WTC11 (cell line): Measurements from ENCODE around the gene FAM13B. TPM values are rescaled to one million over a fixed set of nuclear protein-coding genes. Genes with fewer than 3 reads are reported as not detected.

Experiments used
- ATAC-seq: fragments of 200-7000 bp; cut with Tn5 transposase; 2 replicates; pipeline ENCODE4 v1.10.0; 2021; ENCODE audit warnings: mild to moderate bottlenecking, moderate library complexity
- CTCF ChIA-PET: fragments of 300-600 bp; sonication (Branson Sonifier 250); formaldehyde crosslinking; loops from one replicate; lab custom pipeline; 2021; ENCODE audit warnings: antibody characterized with exemption; lab: Charles Lee
- POLR2A ChIA-PET: fragments of 350-600 bp; sonication (Branson Sonifier 250); formaldehyde crosslinking; loops from one replicate; lab custom pipeline; 2021; ENCODE audit warnings: antibody characterized with exemption; lab: Charles Lee
- DNase-seq: peaks from one replicate; pipeline ENCODE4 v3.0.0; 2021; ENCODE audit warnings: low spot score
- H3K27ac Mint-ChIP-seq: 2 replicates; pipeline ENCODE4 v1.8.0; 2021; ENCODE audit warnings: mixed read lengths
- H3K27me3 Mint-ChIP-seq: 2 replicates; pipeline ENCODE4 v1.8.0; 2021; ENCODE audit warnings: low read depth, mild to moderate bottlenecking, moderate library complexity, mixed read lengths
- H3K36me3 Mint-ChIP-seq: 2 replicates; pipeline ENCODE4 v1.8.0; 2021; ENCODE audit warnings: mixed read lengths
- H3K4me1 Mint-ChIP-seq: 2 replicates; pipeline ENCODE4 v1.8.0; 2022; ENCODE audit warnings: mixed read lengths
- H3K4me3 Mint-ChIP-seq: 2 replicates; pipeline ENCODE4 v1.8.0; 2021; ENCODE audit warnings: mild to moderate bottlenecking, moderate library complexity, mixed read lengths
- H3K9me3 Mint-ChIP-seq: 2 replicates; pipeline ENCODE4 v1.8.0; 2021; ENCODE audit warnings: mixed read lengths
- ATF3 ChIP-seq: sonication (generic); formaldehyde crosslinking; conservative IDR thresholded peaks from 2 replicates; pipeline ENCODE4 v1.8.1; 2022; ENCODE audit warnings: mild to moderate bottlenecking, missing genetic modification reagents
- CBFB ChIP-seq: sonication (generic); formaldehyde crosslinking; IDR thresholded peaks from 2 replicates; pipeline ENCODE4 v1.8.1; 2022; ENCODE audit warnings: mild to moderate bottlenecking, low read depth, missing genetic modification reagents
- EMX1 ChIP-seq: fragments of 250-450 bp; sonication (Bioruptor Pico); IDR thresholded peaks from 2 replicates; pipeline ENCODE4 v1.8.0; 2021; ENCODE audit warnings: mild to moderate bottlenecking
- ERG ChIP-seq: fragments of 250-450 bp; sonication (Bioruptor Pico); IDR thresholded peaks from 2 replicates; pipeline ENCODE4 v1.8.0; 2021; ENCODE audit warnings: mild to moderate bottlenecking
- FOXP4 ChIP-seq: sonication (generic); formaldehyde crosslinking; IDR thresholded peaks from 2 replicates; pipeline ENCODE4 v1.8.0; 2022; ENCODE audit warnings: mild to moderate bottlenecking, missing genetic modification reagents
- GABPB1 ChIP-seq: sonication (generic); formaldehyde crosslinking; IDR thresholded peaks from 2 replicates; pipeline ENCODE4 v1.8.1; 2023; ENCODE audit warnings: mild to moderate bottlenecking, missing genetic modification reagents
- GRHL2 ChIP-seq: fragments of 250-450 bp; sonication (Bioruptor Pico); IDR thresholded peaks from 2 replicates; pipeline ENCODE4 v1.8.0; 2022; ENCODE audit warnings: mild to moderate bottlenecking, moderate library complexity; ENCODE audit not compliant: insufficient replicate concordance, severe bottlenecking
- HMGXB4 ChIP-seq: sonication (generic); formaldehyde crosslinking; IDR thresholded peaks from 2 replicates; pipeline ENCODE4 v1.8.1; 2023; ENCODE audit warnings: mild to moderate bottlenecking, moderate library complexity, missing genetic modification reagents
- IRF2 ChIP-seq: sonication (generic); formaldehyde crosslinking; IDR thresholded peaks from 2 replicates; pipeline ENCODE4 v1.8.0; 2022; ENCODE audit warnings: low read depth, missing genetic modification reagents, borderline replicate concordance
- JUN ChIP-seq: sonication (generic); formaldehyde crosslinking; IDR thresholded peaks from 2 replicates; pipeline ENCODE4 v1.8.0; 2023; ENCODE audit warnings: mild to moderate bottlenecking, missing genetic modification reagents
- OVOL2 ChIP-seq: fragments of 250-450 bp; sonication (Bioruptor Pico); IDR thresholded peaks from 2 replicates; pipeline ENCODE4 v1.9.0; 2021; ENCODE audit warnings: mild to moderate bottlenecking, borderline replicate concordance
- PREB ChIP-seq: sonication (generic); formaldehyde crosslinking; IDR thresholded peaks from 2 replicates; pipeline ENCODE4 v1.8.1; 2022; ENCODE audit warnings: mild to moderate bottlenecking, missing genetic modification reagents, moderate library complexity, borderline replicate concordance
- RORB ChIP-seq: fragments of 250-450 bp; sonication (Bioruptor Pico); IDR thresholded peaks from 2 replicates; pipeline ENCODE4 v1.9.0; 2021; ENCODE audit warnings: mild to moderate bottlenecking
- SMAD3 ChIP-seq: sonication (generic); formaldehyde crosslinking; IDR thresholded peaks from 2 replicates; pipeline ENCODE4 v1.8.0; 2022; ENCODE audit warnings: missing genetic modification reagents, mild to moderate bottlenecking, borderline replicate concordance
- SMAD4 ChIP-seq: sonication (generic); formaldehyde crosslinking; IDR thresholded peaks from 2 replicates; pipeline ENCODE4 v1.8.0; 2022; ENCODE audit warnings: mild to moderate bottlenecking, missing genetic modification reagents
- TEAD4 ChIP-seq: sonication (generic); formaldehyde crosslinking; IDR thresholded peaks from 2 replicates; pipeline ENCODE4 v1.8.0; 2022; ENCODE audit warnings: mild to moderate bottlenecking, missing genetic modification reagents
- ZNF219 ChIP-seq: sonication (generic); formaldehyde crosslinking; IDR thresholded peaks from 2 replicates; pipeline ENCODE4 v1.8.0; 2023; ENCODE audit warnings: missing genetic modification reagents, mild to moderate bottlenecking, borderline replicate concordance
- ZNF232 ChIP-seq: sonication (generic); formaldehyde crosslinking; IDR thresholded peaks from 2 replicates; pipeline ENCODE4 v1.8.0; 2022; ENCODE audit warnings: mild to moderate bottlenecking, missing genetic modification reagents
- ZNF396 ChIP-seq: fragments of 250-450 bp; sonication (Bioruptor Pico); IDR thresholded peaks from 2 replicates; pipeline ENCODE4 v1.8.0; 2021; ENCODE audit warnings: mild to moderate bottlenecking, moderate library complexity, borderline replicate concordance
- ZNF532 ChIP-seq: fragments of 250-450 bp; sonication (Bioruptor Pico); IDR thresholded peaks from 2 replicates; pipeline ENCODE4 v1.9.0; 2021; ENCODE audit warnings: mild to moderate bottlenecking, borderline replicate concordance
- total RNA-seq: library from RNA; stranded (reverse); gene quantifications from 3 replicates; pipeline ENCODE4 v1.2.3, GENCODE V29; 2021

The FAM13B gene
- total RNA-seq, 1 experiment from 2014 or later = 15.6 TPM

- no peak for DNase-seq
Observed at GRCh38 chr5:137935694-137936093, 97.2 kb downstream of the FAM13B start.

GRCh38 chr5:137935190-137935589 lies 97.7 kb downstream of the FAM13B start:
- Mint-ChIP-seq H3K27ac (0 out of 2 replicates have a peak overlapping the region, but pooled peaks have one; percentile 24), H3K36me3 (peaks cover 23% of the 10 kb centered on the region), H3K27me3 (no peaks in the 10 kb centered on the region), H3K4me1 (no peaks in the 10 kb centered on the region), H3K9me3 (no peaks in the 10 kb centered on the region), H3K4me3 (no peak overlapping the region)
- DNase-seq (no peak), ATAC-seq (no peak)
- POLR2A ChIA-PET = no interaction called here
- CTCF ChIA-PET = interaction anchor here (1.8 kb wide), 1 partner anchor 156 kb away, joined by 5 read pairs; no protein-coding TSS in a partner anchor
- TF ChIP-seq OVOL2 = no peak
- no peak for TF ChIP-seq JUN (CRISPR knock-in tag)
- no peak for TF ChIP-seq ZNF396 (CRISPR knock-in tag)
- TF ChIP-seq TEAD4 (CRISPR knock-in tag) = no peak
- no peak for TF ChIP-seq CBFB (CRISPR knock-in tag)
- no peak for TF ChIP-seq ZNF232 (CRISPR knock-in tag)
- TF ChIP-seq EMX1 (CRISPR knock-in tag) = no peak
- TF ChIP-seq SMAD4 (CRISPR knock-in tag) = no peak
- no peak for TF ChIP-seq ZNF219 (CRISPR knock-in tag)
- TF ChIP-seq ZNF532 (CRISPR knock-in tag) = no peak
- no peak for TF ChIP-seq HMGXB4 (CRISPR knock-in tag)
- no peak for TF ChIP-seq ATF3 (CRISPR knock-in tag)
- no peak for TF ChIP-seq SMAD3 (CRISPR knock-in tag)
- no peak for TF ChIP-seq GRHL2 (CRISPR knock-in tag)

More at GRCh38 chr5:137935694-137936093, 97.2 kb downstream of the FAM13B start:
- no peak for ATAC-seq
- H3K36me3 Mint-ChIP-seq = peaks cover 28% of the 10 kb centered on the region
- no peak overlapping the region for H3K4me3 Mint-ChIP-seq
- no peaks in the 10 kb centered on the region for H3K4me1 Mint-ChIP-seq
- POLR2A ChIA-PET = no interaction called here
- TF ChIP-seq FOXP4 (CRISPR knock-in tag) (no peak), GABPB1 (CRISPR knock-in tag) (no peak), PREB (CRISPR knock-in tag) (no peak), IRF2 (CRISPR knock-in tag) (no peak), GRHL2 (CRISPR knock-in tag) (no peak), RORB (CRISPR knock-in tag) (no peak), ERG (CRISPR knock-in tag) (no peak), JUN (CRISPR knock-in tag) (no peak)
- no peak overlapping the region for H3K27ac Mint-ChIP-seq
- CTCF ChIA-PET = interaction anchor here (1.8 kb wide), 1 partner anchor 156 kb away, joined by 5 read pairs; no protein-coding TSS in a partner anchor
- no peaks in the 10 kb centered on the region for H3K27me3 Mint-ChIP-seq
- no peaks in the 10 kb centered on the region for H3K9me3 Mint-ChIP-seq
